Natural killer cell (primary cell): ENCODE measurements around the gene AFAP1. TPM values are rescaled to one million over a fixed set of nuclear protein-coding genes. Genes with fewer than 3 reads are reported as not detected.

Experiments used
- ATAC-seq, 3 donors: fragments of 150-1000 bp in 2 of 3; fragments of 200-7000 bp in 1 of 3; cut with Tn5 transposase; 1 replicate in 1 of 3; 2 replicates in 2 of 3; pipeline ENCODE4 v1.10.0; 2021; ENCODE audit warnings: mild to moderate bottlenecking in 2 of 3, moderate library complexity in 2 of 3
- DNase-seq, 2 donors: peaks; one replicate each; pipeline versions ENCODE4 v3.0.0 to v3.0.0-alpha.2; 2013 to 2021; ENCODE audit warnings: mixed read lengths in 1 of 2
- H3K27ac ChIP-seq: one replicate; pipeline ENCODE4 v1.5.1; 2013; ENCODE audit warnings: mild to moderate bottlenecking, low read length
- H3K27me3 ChIP-seq: one replicate; pipeline ENCODE4 v1.6.1; 2013; ENCODE audit warnings: low read length; ENCODE audit not compliant: control insufficient read depth, insufficient read depth
- H3K36me3 ChIP-seq: one replicate; pipeline ENCODE4 v1.6.1; 2013; ENCODE audit warnings: low read length; ENCODE audit not compliant: control insufficient read depth, insufficient read depth
- H3K4me1 ChIP-seq: one replicate; pipeline ENCODE4 v1.6.1; 2013; ENCODE audit warnings: low read length; ENCODE audit not compliant: control insufficient read depth, insufficient read depth
- H3K4me3 ChIP-seq: one replicate; pipeline ENCODE4 v1.5.1; 2013; ENCODE audit warnings: low read length
- H3K9me3 ChIP-seq: one replicate; pipeline ENCODE4 v1.6.1; 2013; ENCODE audit warnings: low read length; ENCODE audit not compliant: control insufficient read depth, insufficient read depth
- H3K27ac Mint-ChIP-seq, 2 donors: one replicate each; pipeline ENCODE4 v1.8.0; 2022; ENCODE audit warnings: mild to moderate bottlenecking in 2 of 2, mixed read lengths in 2 of 2, moderate library complexity in 1 of 2
- H3K27me3 Mint-ChIP-seq, 2 donors: one replicate each; pipeline ENCODE4 v1.8.0; 2022; ENCODE audit warnings: low read depth in 2 of 2, mixed read lengths in 2 of 2
- H3K36me3 Mint-ChIP-seq: one replicate; pipeline ENCODE4 v1.8.0; 2022; ENCODE audit warnings: mixed read lengths
- H3K4me1 Mint-ChIP-seq, 2 donors: one replicate each; pipeline ENCODE4 v1.8.0; 2022; ENCODE audit warnings: mixed read lengths in 2 of 2
- H3K4me3 Mint-ChIP-seq: one replicate; pipeline ENCODE4 v1.8.0; 2022; ENCODE audit warnings: mild to moderate bottlenecking, moderate library complexity, mixed read lengths
- H3K9me3 Mint-ChIP-seq, 2 donors: one replicate each; pipeline ENCODE4 v1.8.0; 2022; ENCODE audit warnings: mixed read lengths in 2 of 2
- CTCF ChIP-seq: fragments of 200-600 bp; IDR thresholded peaks from one replicate; pipeline ENCODE4 v1.8.0; 2022; ENCODE audit warnings: antibody characterized with exemption
- WGBS: methylation state at CpG from one replicate; pipeline ENCODE4 v1.1.7; 2013; ENCODE audit warnings: missing lambda C conversion rate; ENCODE audit not compliant: insufficient coverage; 5-methylcytosine and 5-hydroxymethylcytosine counted together
- intact Hi-C: fragments of 100-400 bp; cut with micrococcal nuclease; formaldehyde crosslinking; loops from one replicate; pipeline ENCODE4 v1.14.2; 2022
- total RNA-seq, 4 donors: library from RNA; stranded (reverse); fragments of 120-200 nt in 1 of 4; gene quantifications; one replicate each; pipeline versions ENCODE4 v1.2.3 to v1.2.4, GENCODE V29; 2013 to 2022

Gene AFAP1
- total RNA-seq, 3 donors from 2014 or later (not counting 1 experiment from before 2014, with no cell fraction given): 4.9 to 12.5 (median 9.5) TPM

- Mint-ChIP-seq H3K9me3 (no peaks in the 10 kb centered on the region), H3K4me1 (peaks cover 6% of the 10 kb centered on the region in 2 donors), H3K27ac (no peak overlapping the region), H3K27me3 (no peaks in the 10 kb centered on the region), H3K4me3 (no peak overlapping the region), H3K36me3 (no peaks in the 10 kb centered on the region)
- DNase-seq (no peak), ATAC-seq (no peak)
- intact Hi-C loops: no loop called here
- peaks cover 4% of the 10 kb centered on the region for H3K4me1 ChIP-seq
- no peaks in the 10 kb centered on the region for H3K9me3 ChIP-seq
- no peak overlapping the region for H3K27ac ChIP-seq
- 83% methylated on average over 15 of the region's 15 CpGs for WGBS
- TF ChIP-seq CTCF: no peak
- no peak overlapping the region for H3K4me3 ChIP-seq
- no peaks in the 10 kb centered on the region for H3K27me3 ChIP-seq
- no peaks in the 10 kb centered on the region for H3K36me3 ChIP-seq
These were observed 185.7 kb downstream of the AFAP1 start for GRCh38 chr4:7753931-7754465.

GRCh38 chr4:7753271-7753670, 186.4 kb downstream of the AFAP1 start:
- WGBS: 94% methylated on average over 15 of the region's 15 CpGs
- Mint-ChIP-seq H3K27me3 (peaks cover 0 to 4% of the 10 kb centered on the region in 2 donors), H3K4me1 (peaks cover 2% of the 10 kb centered on the region in 2 donors), H3K9me3 (no peaks in the 10 kb centered on the region), H3K27ac (no peak overlapping the region), H3K4me3 (no peak overlapping the region), H3K36me3 (no peaks in the 10 kb centered on the region)
- no peaks in the 10 kb centered on the region for H3K27me3 ChIP-seq
- no peak overlapping the region for H3K27ac ChIP-seq
- no peaks in the 10 kb centered on the region for H3K36me3 ChIP-seq
- no peak for TF ChIP-seq CTCF
- no peak for DNase-seq
- intact Hi-C loops: no loop called here
- peaks cover under 1% of the 10 kb centered on the region for H3K4me1 ChIP-seq
- no peaks in the 10 kb centered on the region for H3K9me3 ChIP-seq
- no peak overlapping the region for H3K4me3 ChIP-seq
- no peak for ATAC-seq

GRCh38 chr4:7752649-7753048, 187.0 kb downstream of the AFAP1 start:
- Mint-ChIP-seq H3K27me3 (peaks cover 0 to 4% of the 10 kb centered on the region in 2 donors), H3K27ac (no peak overlapping the region), H3K4me3 (no peak overlapping the region), H3K9me3 (no peaks in the 10 kb centered on the region), H3K36me3 (no peaks in the 10 kb centered on the region), H3K4me1 (no peaks in the 10 kb centered on the region)
- ATAC-seq: no peak
- no peak for TF ChIP-seq CTCF
- Histone ChIP-seq H3K27me3 (no peaks in the 10 kb centered on the region), H3K27ac (no peak overlapping the region), H3K9me3 (no peaks in the 10 kb centered on the region), H3K4me3 (no peak overlapping the region), H3K4me1 (no peaks in the 10 kb centered on the region), H3K36me3 (no peaks in the 10 kb centered on the region)
- DNase-seq: no peak
- 89% methylated on average over 5 of the region's 6 CpGs for WGBS
- intact Hi-C loops: no loop called here

- H3K27ac Mint-ChIP-seq: no peak overlapping the region
- H3K27me3 Mint-ChIP-seq: peaks cover 0 to 9% of the 10 kb centered on the region in 2 donors
- intact Hi-C loops: no loop called here
- Histone ChIP-seq H3K27ac (no peak overlapping the region), H3K27me3 (no peaks in the 10 kb centered on the region), H3K36me3 (no peaks in the 10 kb centered on the region), H3K4me1 (no peaks in the 10 kb centered on the region), H3K9me3 (no peaks in the 10 kb centered on the region), H3K4me3 (no peak overlapping the region)
- H3K4me3 Mint-ChIP-seq: no peak overlapping the region
- no peaks in the 10 kb centered on the region for H3K36me3 Mint-ChIP-seq
- H3K9me3 Mint-ChIP-seq: no peaks in the 10 kb centered on the region
- no peak for TF ChIP-seq CTCF
- H3K4me1 Mint-ChIP-seq: no peaks in the 10 kb centered on the region
- no peak for ATAC-seq
- DNase-seq: no peak
These were observed 188.7 kb downstream of the AFAP1 start for GRCh38 chr4:7750972-7751371.
